SK-N-DZ (cell line): Measurements from ENCODE around the gene ATG10.

Source experiments
- small RNA-seq, 2 experiments: library from RNA; depleted of rRNA; stranded (forward); fragments of <200 nt; gene quantifications; one replicate each; pipeline ENCODE3, GENCODE V24; 2014

Gene ATG10

Small RNA genes lying within 50 kb of the gene (small RNA-seq; reads per million reads assigned to genes)
- gene AC010598.1 (0 reads per million in 2 experiments), gene RN7SL378P (0 reads per million in 2 experiments)
